GM23338 (cell line): ENCODE data around the gene ARMH1. TPM values are rescaled to one million over a fixed set of nuclear protein-coding genes. Genes with fewer than 3 reads are reported as not detected.

ENCODE experiments used
- ATAC-seq: fragments of 200-7000 bp; cut with Tn5 transposase; 3 replicates; pipeline ENCODE4 v1.9.1; 2020
- DNase-seq: peaks from one replicate; pipeline ENCODE4 v3.0.0-alpha.2; 2015; ENCODE audit warnings: low spot score
- H2AFZ ChIP-seq: fragments of 200-600 bp; sonication (generic); 2 replicates; pipeline ENCODE4 v1.8.0; 2016; ENCODE audit warnings: antibody characterized with exemption, mild to moderate bottlenecking, moderate library complexity
- H3F3A ChIP-seq: fragments of 200-600 bp; sonication (generic); replicated peaks from 2 replicates; pipeline ENCODE4 v1.8.0; 2017; ENCODE audit warnings: antibody characterized with exemption, mixed run types, low read depth
- H3K27ac ChIP-seq: fragments of 200-600 bp; sonication (generic); 2 replicates; pipeline ENCODE4 v1.6.1; 2016; ENCODE audit warnings: low read depth
- H3K27me3 ChIP-seq: fragments of 200-600 bp; sonication (generic); 2 replicates; pipeline ENCODE4 v1.8.0; 2016; ENCODE audit warnings: mild to moderate bottlenecking, mixed run types, moderate library complexity; ENCODE audit not compliant: insufficient read depth
- H3K36me3 ChIP-seq: fragments of 200-600 bp; sonication (generic); 2 replicates; pipeline ENCODE4 v1.8.0; 2016; ENCODE audit warnings: mild to moderate bottlenecking; ENCODE audit not compliant: insufficient read depth
- H3K4me1 ChIP-seq: fragments of 200-600 bp; sonication (generic); 2 replicates; pipeline ENCODE4 v1.8.0; 2016; ENCODE audit warnings: mild to moderate bottlenecking, moderate library complexity; ENCODE audit not compliant: insufficient read depth
- H3K4me2 ChIP-seq: fragments of 200-600 bp; sonication (generic); 2 replicates; pipeline ENCODE4 v1.7.1; 2017; ENCODE audit warnings: mixed run types
- H3K4me3 ChIP-seq: fragments of 200-600 bp; sonication (generic); 2 replicates; pipeline ENCODE4 v1.6.1; 2016; ENCODE audit warnings: mixed run types
- H3K79me2 ChIP-seq: fragments of 200-600 bp; sonication (generic); replicated peaks from 2 replicates; pipeline ENCODE4 v1.8.0; 2017; ENCODE audit warnings: mild to moderate bottlenecking; ENCODE audit not compliant: insufficient read depth
- H3K9me2 ChIP-seq: fragments of 200-600 bp; sonication (generic); 2 replicates; pipeline ENCODE4 v1.8.0; 2017; ENCODE audit not compliant: insufficient read depth
- H4K20me1 ChIP-seq: fragments of 200-600 bp; sonication (generic); replicated peaks from 2 replicates; pipeline ENCODE4 v1.8.0; 2017; ENCODE audit warnings: mild to moderate bottlenecking; ENCODE audit not compliant: insufficient read depth
- H3K27ac Mint-ChIP-seq: 2 replicates; pipeline ENCODE4 v1.8.0; 2020; ENCODE audit warnings: inconsistent platforms, mild to moderate bottlenecking, moderate library complexity, mixed read lengths
- H3K27me3 Mint-ChIP-seq: 3 replicates; pipeline ENCODE4 v1.8.0; 2022; ENCODE audit warnings: low read depth, mild to moderate bottlenecking, moderate library complexity, mixed read lengths, inconsistent platforms; ENCODE audit not compliant: insufficient read depth, poor library complexity
- H3K36me3 Mint-ChIP-seq: 3 replicates; pipeline ENCODE4 v1.8.0; 2021; ENCODE audit warnings: low read depth, mild to moderate bottlenecking, inconsistent platforms, moderate library complexity, mixed read lengths
- H3K4me1 Mint-ChIP-seq: 3 replicates; pipeline ENCODE4 v1.8.0; 2020; ENCODE audit warnings: mild to moderate bottlenecking, inconsistent platforms, mixed read lengths
- H3K4me3 Mint-ChIP-seq: 3 replicates; pipeline ENCODE4 v1.8.0; 2021; ENCODE audit warnings: moderate library complexity, mild to moderate bottlenecking, inconsistent platforms, mixed read lengths
- H3K9me3 Mint-ChIP-seq: 3 replicates; pipeline ENCODE4 v1.8.0; 2020; ENCODE audit warnings: moderate library complexity, mild to moderate bottlenecking, inconsistent platforms, mixed read lengths
- CREB1 ChIP-seq: fragments of 250-450 bp; sonication (Bioruptor Pico); IDR thresholded peaks from 2 replicates; pipeline ENCODE4 v1.5.0; 2020; ENCODE audit warnings: low read depth, mild to moderate bottlenecking, moderate library complexity
- EZH2 ChIP-seq: fragments of 200-600 bp; sonication (generic); IDR thresholded peaks from one replicate; pipeline ENCODE4 v1.8.0; 2017; ENCODE audit warnings: antibody characterized with exemption, mild to moderate bottlenecking, low read depth; ENCODE audit not compliant: unreplicated experiment
- EZH2phosphoT487 ChIP-seq: fragments of 200-600 bp; sonication (generic); IDR thresholded peaks from one replicate; pipeline ENCODE4 v1.8.1; 2018; ENCODE audit warnings: antibody characterized with exemption; ENCODE audit not compliant: unreplicated experiment
- JUNB ChIP-seq: IDR thresholded peaks from one replicate; pipeline ENCODE4 v1.6.1; 2016; ENCODE audit warnings: antibody characterized with exemption; ENCODE audit not compliant: unreplicated experiment
- POLR2AphosphoS5 ChIP-seq: IDR thresholded peaks from 2 replicates; pipeline ENCODE4 v1.6.1; 2016; ENCODE audit warnings: antibody characterized with exemption, low read depth
- ZNF114 ChIP-seq: fragments of 250-450 bp; sonication (Bioruptor Pico); IDR thresholded peaks from 2 replicates; pipeline ENCODE4 v1.5.0; 2020; ENCODE audit warnings: mild to moderate bottlenecking, moderate library complexity
- ZNF331 ChIP-seq: fragments of 250-450 bp; sonication (Bioruptor Pico); IDR thresholded peaks from 2 replicates; pipeline ENCODE4 v1.5.0; 2020; ENCODE audit warnings: low read depth, mild to moderate bottlenecking, moderate library complexity
- polyA plus RNA-seq: library from polyadenylated mRNA; unstranded; fragments of >200 nt; fragmentation: Nextera tagmentation; extraction: Ambion mirVana; gene quantifications from 2 replicates; pipeline ENCODE4 v1.2.1, GENCODE V29; 2016
- total RNA-seq: library from RNA; depleted of rRNA; stranded (reverse); fragments of >200 nt; shearing (Covaris generic); gene quantifications from 2 replicates; pipeline ENCODE4 v1.2.3, GENCODE V29; 2014
- TF ChIP-seq, protein P1 (sequence below): IDR thresholded peaks from 2 replicates; pipeline ENCODE4 v1.6.1; 2016; ENCODE audit warnings: antibody characterized with exemption
- TF ChIP-seq, protein P2 (sequence below): fragments of 250-450 bp; sonication (Bioruptor Pico); IDR thresholded peaks from 2 replicates; pipeline ENCODE4 v1.5.0; 2020; ENCODE audit warnings: mild to moderate bottlenecking, moderate library complexity
- TF ChIP-seq, protein P3 (sequence below), 2 experiments: fragments of 200-600 bp in 1 of 2; sonication (generic) in 1 of 2; conservative IDR thresholded peaks; 2 replicates each; pipeline versions ENCODE4 v1.5.1 to v1.6.1; 2016 to 2017; ENCODE audit warnings: antibody characterized with exemption in 2 of 2, low read depth in 2 of 2, mild to moderate bottlenecking in 2 of 2, moderate library complexity in 1 of 2

The ARMH1 gene
- total and polyA plus RNA-seq, 2 experiments from 2014 or later = 0.31 TPM; not detected in 1

DNA sequence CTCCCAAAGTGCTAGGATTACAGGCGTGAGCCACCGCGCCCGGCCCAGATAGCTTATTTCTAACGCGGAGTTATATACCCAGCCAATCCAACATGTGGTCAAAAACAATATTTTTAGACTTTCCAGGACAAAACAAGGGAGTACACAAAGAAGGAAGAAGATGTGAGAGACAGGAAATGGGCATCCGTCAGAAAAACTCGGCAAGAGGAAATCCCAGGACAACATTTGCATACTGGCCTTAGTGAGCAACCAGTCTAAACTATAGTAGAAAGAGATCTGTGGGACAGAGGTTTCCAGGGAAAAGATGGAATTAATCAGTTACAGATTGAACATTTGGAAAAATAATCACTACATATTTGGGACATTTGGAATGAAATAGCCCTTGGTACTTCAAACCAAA, 11.4 kb downstream of the ARMH1 start (continued):
- no peak for TF ChIP-seq EZH2phosphoT487
- TF ChIP-seq, protein P1, sequence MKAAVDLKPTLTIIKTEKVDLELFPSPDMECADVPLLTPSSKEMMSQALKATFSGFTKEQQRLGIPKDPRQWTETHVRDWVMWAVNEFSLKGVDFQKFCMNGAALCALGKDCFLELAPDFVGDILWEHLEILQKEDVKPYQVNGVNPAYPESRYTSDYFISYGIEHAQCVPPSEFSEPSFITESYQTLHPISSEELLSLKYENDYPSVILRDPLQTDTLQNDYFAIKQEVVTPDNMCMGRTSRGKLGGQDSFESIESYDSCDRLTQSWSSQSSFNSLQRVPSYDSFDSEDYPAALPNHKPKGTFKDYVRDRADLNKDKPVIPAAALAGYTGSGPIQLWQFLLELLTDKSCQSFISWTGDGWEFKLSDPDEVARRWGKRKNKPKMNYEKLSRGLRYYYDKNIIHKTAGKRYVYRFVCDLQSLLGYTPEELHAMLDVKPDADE = no peak
- TF ChIP-seq ZNF114 (CRISPR knock-in tag) = no peak
- TF ChIP-seq CREB1 (CRISPR knock-in tag) = no peak
- no peak for TF ChIP-seq ZNF331
- TF ChIP-seq, protein P2, sequence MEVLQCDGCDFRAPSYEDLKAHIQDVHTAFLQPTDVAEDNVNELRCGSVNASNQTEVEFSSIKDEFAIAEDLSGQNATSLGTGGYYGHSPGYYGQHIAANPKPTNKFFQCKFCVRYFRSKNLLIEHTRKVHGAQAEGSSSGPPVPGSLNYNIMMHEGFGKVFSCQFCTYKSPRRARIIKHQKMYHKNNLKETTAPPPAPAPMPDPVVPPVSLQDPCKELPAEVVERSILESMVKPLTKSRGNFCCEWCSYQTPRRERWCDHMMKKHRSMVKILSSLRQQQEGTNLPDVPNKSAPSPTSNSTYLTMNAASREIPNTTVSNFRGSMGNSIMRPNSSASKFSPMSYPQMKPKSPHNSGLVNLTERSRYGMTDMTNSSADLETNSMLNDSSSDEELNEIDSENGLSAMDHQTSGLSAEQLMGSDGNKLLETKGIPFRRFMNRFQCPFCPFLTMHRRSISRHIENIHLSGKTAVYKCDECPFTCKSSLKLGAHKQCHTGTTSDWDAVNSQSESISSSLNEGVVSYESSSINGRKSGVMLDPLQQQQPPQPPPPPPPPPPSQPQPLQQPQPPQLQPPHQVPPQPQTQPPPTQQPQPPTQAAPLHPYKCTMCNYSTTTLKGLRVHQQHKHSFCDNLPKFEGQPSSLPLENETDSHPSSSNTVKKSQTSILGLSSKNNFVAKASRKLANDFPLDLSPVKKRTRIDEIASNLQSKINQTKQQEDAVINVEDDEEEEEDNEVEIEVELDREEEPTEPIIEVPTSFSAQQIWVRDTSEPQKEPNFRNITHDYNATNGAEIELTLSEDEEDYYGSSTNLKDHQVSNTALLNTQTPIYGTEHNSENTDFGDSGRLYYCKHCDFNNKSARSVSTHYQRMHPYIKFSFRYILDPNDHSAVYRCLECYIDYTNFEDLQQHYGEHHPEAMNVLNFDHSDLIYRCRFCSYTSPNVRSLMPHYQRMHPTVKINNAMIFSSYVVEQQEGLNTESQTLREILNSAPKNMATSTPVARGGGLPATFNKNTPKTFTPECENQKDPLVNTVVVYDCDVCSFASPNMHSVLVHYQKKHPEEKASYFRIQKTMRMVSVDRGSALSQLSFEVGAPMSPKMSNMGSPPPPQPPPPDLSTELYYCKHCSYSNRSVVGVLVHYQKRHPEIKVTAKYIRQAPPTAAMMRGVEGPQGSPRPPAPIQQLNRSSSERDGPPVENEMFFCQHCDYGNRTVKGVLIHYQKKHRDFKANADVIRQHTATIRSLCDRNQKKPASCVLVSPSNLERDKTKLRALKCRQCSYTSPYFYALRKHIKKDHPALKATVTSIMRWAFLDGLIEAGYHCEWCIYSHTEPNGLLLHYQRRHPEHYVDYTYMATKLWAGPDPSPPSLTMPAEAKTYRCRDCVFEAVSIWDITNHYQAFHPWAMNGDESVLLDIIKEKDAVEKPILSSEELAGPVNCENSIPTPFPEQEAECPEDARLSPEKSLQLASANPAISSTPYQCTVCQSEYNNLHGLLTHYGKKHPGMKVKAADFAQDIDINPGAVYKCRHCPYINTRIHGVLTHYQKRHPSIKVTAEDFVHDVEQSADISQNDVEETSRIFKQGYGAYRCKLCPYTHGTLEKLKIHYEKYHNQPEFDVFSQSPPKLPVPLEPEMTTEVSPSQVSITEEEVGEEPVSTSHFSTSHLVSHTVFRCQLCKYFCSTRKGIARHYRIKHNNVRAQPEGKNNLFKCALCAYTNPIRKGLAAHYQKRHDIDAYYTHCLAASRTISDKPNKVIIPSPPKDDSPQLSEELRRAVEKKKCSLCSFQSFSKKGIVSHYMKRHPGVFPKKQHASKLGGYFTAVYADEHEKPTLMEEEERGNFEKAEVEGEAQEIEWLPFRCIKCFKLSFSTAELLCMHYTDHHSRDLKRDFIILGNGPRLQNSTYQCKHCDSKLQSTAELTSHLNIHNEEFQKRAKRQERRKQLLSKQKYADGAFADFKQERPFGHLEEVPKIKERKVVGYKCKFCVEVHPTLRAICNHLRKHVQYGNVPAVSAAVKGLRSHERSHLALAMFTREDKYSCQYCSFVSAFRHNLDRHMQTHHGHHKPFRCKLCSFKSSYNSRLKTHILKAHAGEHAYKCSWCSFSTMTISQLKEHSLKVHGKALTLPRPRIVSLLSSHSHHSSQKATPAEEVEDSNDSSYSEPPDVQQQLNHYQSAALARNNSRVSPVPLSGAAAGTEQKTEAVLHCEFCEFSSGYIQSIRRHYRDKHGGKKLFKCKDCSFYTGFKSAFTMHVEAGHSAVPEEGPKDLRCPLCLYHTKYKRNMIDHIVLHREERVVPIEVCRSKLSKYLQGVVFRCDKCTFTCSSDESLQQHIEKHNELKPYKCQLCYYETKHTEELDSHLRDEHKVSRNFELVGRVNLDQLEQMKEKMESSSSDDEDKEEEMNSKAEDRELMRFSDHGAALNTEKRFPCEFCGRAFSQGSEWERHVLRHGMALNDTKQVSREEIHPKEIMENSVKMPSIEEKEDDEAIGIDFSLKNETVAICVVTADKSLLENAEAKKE (CRISPR knock-in tag) = no peak
- TF ChIP-seq POLR2AphosphoS5 = no peak

DNA sequence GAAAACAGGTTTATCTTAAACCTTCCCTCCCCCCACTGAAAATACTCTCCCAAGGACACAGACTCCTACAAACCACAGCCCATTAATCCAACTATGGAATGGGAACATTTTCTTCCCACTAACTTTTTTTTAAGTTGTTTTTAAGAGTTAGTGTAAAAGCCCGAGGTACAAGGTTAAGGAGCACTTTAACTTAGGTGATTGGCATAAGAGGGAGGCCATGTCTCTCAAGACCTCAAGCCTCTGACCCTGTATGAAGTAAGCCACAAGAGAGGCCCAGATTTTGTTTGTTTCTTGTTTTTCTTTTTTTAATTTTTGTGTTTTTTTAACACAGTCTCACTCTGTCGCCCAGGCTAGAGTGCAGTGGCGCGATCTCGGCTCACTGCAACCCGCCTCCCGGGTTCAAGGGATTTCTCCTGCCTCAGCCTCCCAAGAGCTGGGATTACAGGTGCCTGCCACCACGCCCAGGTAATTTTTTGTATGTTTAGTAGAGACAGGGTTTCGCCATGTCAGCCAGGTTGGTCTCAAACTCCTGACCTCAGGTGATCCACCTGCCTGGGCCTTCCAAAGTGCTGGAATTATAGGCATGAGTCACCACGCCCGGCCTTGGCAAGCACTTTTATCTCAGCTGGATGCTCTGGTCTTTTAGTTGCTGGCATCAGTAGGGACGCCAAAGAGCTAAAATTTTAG, 14.4 kb downstream of the ARMH1 start:
- Histone ChIP-seq H3K4me3 (no peak overlapping the region), H3F3A (no peaks in the 10 kb centered on the region), H3K9me2 (no peaks in the 10 kb centered on the region), H3K36me3 (no peaks in the 10 kb centered on the region), H2AFZ (no peak overlapping the region), H3K4me2 (peak overlapping the region; percentile 6; the same call in 1 of the 2 replicates), H3K4me1 (peaks cover 19% of the 10 kb centered on the region), H4K20me1 (no peaks in the 10 kb centered on the region), H3K27me3 (no peaks in the 10 kb centered on the region), H3K27ac (no peak overlapping the region), H3K79me2 (no peaks in the 10 kb centered on the region)
- Mint-ChIP-seq H3K27ac (no peak overlapping the region), H3K36me3 (no peaks in the 10 kb centered on the region), H3K9me3 (no peaks in the 10 kb centered on the region), H3K4me1 (peaks cover 25% of the 10 kb centered on the region), H3K4me3 (no peak overlapping the region), H3K27me3 (peaks cover 4% of the 10 kb centered on the region)
- ATAC-seq (peak; percentile 41; the same call in 2 of the 3 replicates), DNase-seq (no peak)
- TF ChIP-seq CREB1 (CRISPR knock-in tag) (no peak), JUNB (no peak), EZH2 (no peak), ZNF331 (no peak), EZH2phosphoT487 (no peak)
- TF ChIP-seq, protein P3, sequence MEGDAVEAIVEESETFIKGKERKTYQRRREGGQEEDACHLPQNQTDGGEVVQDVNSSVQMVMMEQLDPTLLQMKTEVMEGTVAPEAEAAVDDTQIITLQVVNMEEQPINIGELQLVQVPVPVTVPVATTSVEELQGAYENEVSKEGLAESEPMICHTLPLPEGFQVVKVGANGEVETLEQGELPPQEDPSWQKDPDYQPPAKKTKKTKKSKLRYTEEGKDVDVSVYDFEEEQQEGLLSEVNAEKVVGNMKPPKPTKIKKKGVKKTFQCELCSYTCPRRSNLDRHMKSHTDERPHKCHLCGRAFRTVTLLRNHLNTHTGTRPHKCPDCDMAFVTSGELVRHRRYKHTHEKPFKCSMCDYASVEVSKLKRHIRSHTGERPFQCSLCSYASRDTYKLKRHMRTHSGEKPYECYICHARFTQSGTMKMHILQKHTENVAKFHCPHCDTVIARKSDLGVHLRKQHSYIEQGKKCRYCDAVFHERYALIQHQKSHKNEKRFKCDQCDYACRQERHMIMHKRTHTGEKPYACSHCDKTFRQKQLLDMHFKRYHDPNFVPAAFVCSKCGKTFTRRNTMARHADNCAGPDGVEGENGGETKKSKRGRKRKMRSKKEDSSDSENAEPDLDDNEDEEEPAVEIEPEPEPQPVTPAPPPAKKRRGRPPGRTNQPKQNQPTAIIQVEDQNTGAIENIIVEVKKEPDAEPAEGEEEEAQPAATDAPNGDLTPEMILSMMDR (conservative IDR thresholded peaks at IDR 0.05; ENCODE audit: low read depth in 2 of 2) = no peak
- TF ChIP-seq, protein P1 = no peak
